Measurements from ENCODE around the gene GAL.

GAL gene

GRCh38 chr11:68683121-68683520 lies 1.2 kb upstream of the GAL start:
- DNase-seq, result no peak

- no peak for DNase-seq
Observed at GRCh38 chr11:68683536-68684384, 584 bp upstream of the GAL start.

- DNase-seq, result no peak
Observed at GRCh38 chr11:68685656-68686380, 1.5 kb downstream of the GAL start.

GRCh38 chr11:68686486-68686885 lies 2.1 kb downstream of the GAL start:
- DNase-seq, result no peak

- no peak for DNase-seq
Observed at GRCh38 chr11:68687311-68687710, 3.0 kb downstream of the GAL start.

GRCh38 chr11:68687986-68688385 lies 3.6 kb downstream of the GAL start:
- DNase-seq, result no peak

GRCh38 chr11:68688881-68689280 lies 4.5 kb downstream of the GAL start:
- DNase-seq, result no peak

GRCh38 chr11:68689737-68690625 lies 5.6 kb downstream of the GAL start:
- DNase-seq, result no peak

GRCh38 chr11:68690671-68691401 lies 6.5 kb downstream of the GAL start:
- no peak for DNase-seq

- DNase-seq, result no peak
Observed at GRCh38 chr11:68691402-68691784, 7.0 kb downstream of the GAL start.

- no peak for DNase-seq
Observed at GRCh38 chr11:68692115-68692514, 7.8 kb downstream of the GAL start.

GRCh38 chr11:68692871-68693483 lies 8.6 kb downstream of the GAL start:
- no peak for DNase-seq

GRCh38 chr11:68693484-68693882 lies 9.1 kb downstream of the GAL start:
- no peak for DNase-seq

GRCh38 chr11:68694431-68695297 lies 10.3 kb downstream of the GAL start:
- DNase-seq, result no peak

- no peak for DNase-seq
Observed at GRCh38 chr11:68695531-68695930, 11.2 kb downstream of the GAL start.

GRCh38 chr11:68698993-68699392 lies 14.6 kb downstream of the GAL start:
- no peak for DNase-seq

GRCh38 chr11:68704887-68705286 lies 20.5 kb downstream of the GAL start:
- DNase-seq, result no peak

- no peak for DNase-seq
Observed at GRCh38 chr11:68707527-68707926, 23.2 kb downstream of the GAL start.

GRCh38 chr11:68709062-68709461 lies 24.7 kb downstream of the GAL start:
- no peak for DNase-seq

GRCh38 chr11:68710409-68710808 lies 26.1 kb downstream of the GAL start:
- DNase-seq, result no peak

GRCh38 chr11:68711114-68711513 lies 26.8 kb downstream of the GAL start:
- no peak for DNase-seq

Measured in HCEC 1CT (cell line).